ENCODE data around the gene HERC2.
A peak's percentile ranks its signal among the peaks of the same experiment; 100 is the strongest.

HERC2 gene

DNA sequence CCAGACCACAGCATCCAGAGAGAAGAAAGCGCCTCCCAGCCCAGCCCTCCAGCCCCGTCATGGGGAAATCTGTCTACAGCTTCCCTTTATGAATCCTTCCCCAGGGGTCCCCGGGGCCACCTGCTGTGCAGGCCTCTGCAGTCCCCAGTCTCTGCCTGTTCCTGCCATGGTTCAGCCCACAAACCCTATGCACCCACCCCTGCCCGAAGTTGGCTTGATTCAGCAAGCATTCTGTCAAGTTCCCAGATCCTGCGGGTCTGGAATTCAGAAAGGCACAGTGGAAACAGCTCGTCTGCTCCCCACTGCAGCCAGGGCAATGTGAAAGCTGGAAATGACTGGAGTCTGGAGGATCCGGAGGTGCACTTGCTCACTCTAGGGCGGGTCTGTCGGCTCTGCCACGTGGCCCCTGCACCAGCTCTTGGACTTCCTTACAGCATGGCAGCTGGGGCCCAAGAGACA is 220.0 kb downstream of the HERC2 start:
- Histone ChIP-seq H2AFZ (ENCODE audit: low read depth) (no peak overlapping the region), H3K4me2 (no peak overlapping the region), H3K9ac (no peak overlapping the region), H3K27me3 (ENCODE audit: insufficient read depth, low read depth) (no peaks in the 10 kb centered on the region), H3K4me3 (IDR thresholded peaks at IDR 0.05; ENCODE audit: insufficient read depth, low read depth, low read length) (no peak overlapping the region), H4K20me1 (ENCODE audit: insufficient read depth) (no peaks in the 10 kb centered on the region), H3K4me1 (ENCODE audit: low read depth, poor library complexity, severe bottlenecking) (peaks cover 14% of the 10 kb centered on the region), H3K79me2 (ENCODE audit: insufficient read depth, low read depth) (no peaks in the 10 kb centered on the region), H3K36me3 (ENCODE audit: insufficient read depth) (no peaks in the 10 kb centered on the region), H3K27ac (no peak overlapping the region)
- TF ChIP-seq, protein P1, sequence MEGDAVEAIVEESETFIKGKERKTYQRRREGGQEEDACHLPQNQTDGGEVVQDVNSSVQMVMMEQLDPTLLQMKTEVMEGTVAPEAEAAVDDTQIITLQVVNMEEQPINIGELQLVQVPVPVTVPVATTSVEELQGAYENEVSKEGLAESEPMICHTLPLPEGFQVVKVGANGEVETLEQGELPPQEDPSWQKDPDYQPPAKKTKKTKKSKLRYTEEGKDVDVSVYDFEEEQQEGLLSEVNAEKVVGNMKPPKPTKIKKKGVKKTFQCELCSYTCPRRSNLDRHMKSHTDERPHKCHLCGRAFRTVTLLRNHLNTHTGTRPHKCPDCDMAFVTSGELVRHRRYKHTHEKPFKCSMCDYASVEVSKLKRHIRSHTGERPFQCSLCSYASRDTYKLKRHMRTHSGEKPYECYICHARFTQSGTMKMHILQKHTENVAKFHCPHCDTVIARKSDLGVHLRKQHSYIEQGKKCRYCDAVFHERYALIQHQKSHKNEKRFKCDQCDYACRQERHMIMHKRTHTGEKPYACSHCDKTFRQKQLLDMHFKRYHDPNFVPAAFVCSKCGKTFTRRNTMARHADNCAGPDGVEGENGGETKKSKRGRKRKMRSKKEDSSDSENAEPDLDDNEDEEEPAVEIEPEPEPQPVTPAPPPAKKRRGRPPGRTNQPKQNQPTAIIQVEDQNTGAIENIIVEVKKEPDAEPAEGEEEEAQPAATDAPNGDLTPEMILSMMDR (conservative IDR thresholded peaks at IDR 0.05; ENCODE audit: low read depth, low read length), result no peak

DNA sequence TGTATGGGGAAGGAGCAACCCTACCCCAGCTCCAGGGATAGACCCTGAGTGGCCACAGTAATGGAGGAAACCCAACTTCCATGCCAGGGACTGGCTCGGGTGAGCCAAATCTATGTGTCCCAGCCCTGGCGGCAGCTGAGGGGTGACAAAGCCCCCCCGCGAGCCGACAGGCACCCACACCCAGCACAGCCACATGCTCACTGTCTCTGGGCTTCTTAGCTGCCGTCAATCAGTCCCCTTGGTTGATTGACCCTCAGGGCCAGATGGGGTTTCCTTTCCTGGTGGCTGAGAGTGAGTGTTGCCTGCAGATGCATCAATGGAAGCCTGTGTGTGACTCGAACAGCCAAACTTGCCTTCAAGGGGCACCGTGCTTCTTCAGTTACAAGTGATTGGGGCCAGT is 220.8 kb downstream of the HERC2 start:
- Histone ChIP-seq H4K20me1 (ENCODE audit: insufficient read depth) (no peaks in the 10 kb centered on the region), H2AFZ (ENCODE audit: low read depth) (no peak overlapping the region), H3K36me3 (ENCODE audit: insufficient read depth) (no peaks in the 10 kb centered on the region), H3K4me1 (ENCODE audit: low read depth, poor library complexity, severe bottlenecking) (peaks cover 14% of the 10 kb centered on the region), H3K4me2 (no peak overlapping the region), H3K4me3 (IDR thresholded peaks at IDR 0.05; ENCODE audit: insufficient read depth, low read depth, low read length) (no peak overlapping the region), H3K27ac (no peak overlapping the region), H3K9ac (no peak overlapping the region), H3K79me2 (ENCODE audit: insufficient read depth, low read depth) (no peaks in the 10 kb centered on the region), H3K27me3 (ENCODE audit: insufficient read depth, low read depth) (no peaks in the 10 kb centered on the region)
- TF ChIP-seq, protein P1 (conservative IDR thresholded peaks at IDR 0.05; ENCODE audit: low read depth, low read length), result no peak

DNA sequence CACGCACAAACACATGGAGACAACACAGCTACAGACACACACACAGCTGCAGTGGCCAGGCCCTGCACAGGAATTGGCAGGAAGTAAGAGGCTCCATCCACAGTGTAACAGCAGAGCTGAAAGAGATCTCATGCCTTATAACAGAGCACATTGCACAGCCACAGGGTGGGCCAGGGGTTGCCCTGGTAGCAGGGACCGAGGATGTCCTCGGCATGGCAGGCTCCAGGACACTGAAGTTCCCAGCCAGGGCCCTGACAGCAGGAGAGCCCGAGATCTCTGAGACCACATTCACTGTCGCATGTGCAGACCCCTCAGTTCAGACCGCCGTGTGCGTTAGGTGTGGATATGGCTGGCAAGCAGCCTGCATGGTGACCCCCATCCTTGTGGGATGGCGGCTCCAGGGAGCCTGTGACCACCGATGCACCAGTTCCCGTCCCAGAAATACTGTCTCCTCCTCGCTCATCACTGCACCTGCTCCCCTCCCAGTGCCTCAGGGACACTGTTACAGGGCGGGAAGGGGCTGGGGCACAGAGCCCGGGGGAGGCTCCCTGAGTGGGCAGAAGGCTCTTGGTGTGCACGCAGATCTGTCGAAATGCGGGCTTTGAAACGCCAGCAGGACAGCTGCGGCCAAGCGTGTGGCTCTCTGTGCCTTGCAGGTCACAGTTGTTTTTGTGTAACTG is 221.3 kb downstream of the HERC2 start:
- H3K4me1 ChIP-seq (ENCODE audit: low read depth, poor library complexity, severe bottlenecking), result peaks cover 14% of the 10 kb centered on the region
- H3K36me3 ChIP-seq (ENCODE audit: insufficient read depth), result no peaks in the 10 kb centered on the region
- H3K9ac ChIP-seq, result no peak overlapping the region
- H4K20me1 ChIP-seq (ENCODE audit: insufficient read depth), result no peaks in the 10 kb centered on the region
- H3K27me3 ChIP-seq (ENCODE audit: insufficient read depth, low read depth), result no peaks in the 10 kb centered on the region
- no peak overlapping the region for H3K4me3 ChIP-seq (IDR thresholded peaks at IDR 0.05; ENCODE audit: insufficient read depth, low read depth, low read length)
- no peak overlapping the region for H3K4me2 ChIP-seq
- TF ChIP-seq, protein P1 (conservative IDR thresholded peaks at IDR 0.05; ENCODE audit: low read depth, low read length), result no peak
- H3K27ac ChIP-seq, result no peak overlapping the region
- no peaks in the 10 kb centered on the region for H3K79me2 ChIP-seq (ENCODE audit: insufficient read depth, low read depth)
- no peak overlapping the region for H2AFZ ChIP-seq (ENCODE audit: low read depth)

DNA sequence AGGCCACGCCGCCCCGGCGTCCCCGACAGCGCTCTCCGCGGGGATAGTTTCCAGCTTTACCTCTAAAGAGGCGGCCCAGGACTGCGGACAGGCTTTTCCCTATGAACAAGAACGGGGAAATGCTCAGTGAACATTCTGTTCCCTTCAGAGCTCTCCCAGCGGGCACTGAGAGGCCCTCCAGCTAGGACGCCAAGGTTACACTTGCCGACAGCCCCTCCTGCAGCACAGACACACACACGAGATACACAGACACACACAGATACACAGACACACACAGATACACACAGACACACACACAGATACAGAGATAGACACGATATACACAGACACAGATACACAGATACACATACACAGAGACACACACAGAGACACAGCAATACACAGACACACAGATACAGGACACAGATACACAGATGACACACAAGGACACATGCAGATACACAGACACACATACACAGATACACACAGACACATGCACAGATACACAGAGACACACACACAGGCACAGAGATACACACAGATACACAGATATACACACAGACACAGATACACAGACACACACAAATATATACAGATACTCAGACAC is 222.3 kb downstream of the HERC2 start:
- Histone ChIP-seq H3K79me2 (ENCODE audit: insufficient read depth, low read depth) (no peaks in the 10 kb centered on the region), H3K4me3 (IDR thresholded peaks at IDR 0.05; ENCODE audit: insufficient read depth, low read depth, low read length) (no peak overlapping the region), H3K27me3 (ENCODE audit: insufficient read depth, low read depth) (no peaks in the 10 kb centered on the region), H4K20me1 (ENCODE audit: insufficient read depth) (no peaks in the 10 kb centered on the region), H2AFZ (ENCODE audit: low read depth) (peak overlapping the region; percentile 18), H3K36me3 (ENCODE audit: insufficient read depth) (no peaks in the 10 kb centered on the region), H3K9ac (no peak overlapping the region), H3K4me2 (no peak overlapping the region), H3K4me1 (ENCODE audit: low read depth, poor library complexity, severe bottlenecking) (peaks cover 14% of the 10 kb centered on the region), H3K27ac (no peak overlapping the region)
- TF ChIP-seq, protein P1 (conservative IDR thresholded peaks at IDR 0.05; ENCODE audit: low read depth, low read length), result no peak

All from KMS-11 (cell line).